ENCODE results near the gene USP49.
A peak's percentile ranks its signal among the peaks of the same experiment; 100 is the strongest.
"Not testable (repeated sequence)": the region's sequence is repeated elsewhere in the genome, so short reads cannot be mapped to it uniquely, and the experiment has no call there.

Gene USP49

GRCh38 chr6:41780551-41781365, 114.4 kb downstream of the USP49 start, which contains the start of gene PRICKLE4:
Gene PRICKLE4, plus strand, starts transcription at chr6:41780782. Its CDS starts 2,692 bp downstream, at chr6:41783474.
- no peak for DNase-seq (ENCODE audit: low read depth, low spot score)

DNA sequence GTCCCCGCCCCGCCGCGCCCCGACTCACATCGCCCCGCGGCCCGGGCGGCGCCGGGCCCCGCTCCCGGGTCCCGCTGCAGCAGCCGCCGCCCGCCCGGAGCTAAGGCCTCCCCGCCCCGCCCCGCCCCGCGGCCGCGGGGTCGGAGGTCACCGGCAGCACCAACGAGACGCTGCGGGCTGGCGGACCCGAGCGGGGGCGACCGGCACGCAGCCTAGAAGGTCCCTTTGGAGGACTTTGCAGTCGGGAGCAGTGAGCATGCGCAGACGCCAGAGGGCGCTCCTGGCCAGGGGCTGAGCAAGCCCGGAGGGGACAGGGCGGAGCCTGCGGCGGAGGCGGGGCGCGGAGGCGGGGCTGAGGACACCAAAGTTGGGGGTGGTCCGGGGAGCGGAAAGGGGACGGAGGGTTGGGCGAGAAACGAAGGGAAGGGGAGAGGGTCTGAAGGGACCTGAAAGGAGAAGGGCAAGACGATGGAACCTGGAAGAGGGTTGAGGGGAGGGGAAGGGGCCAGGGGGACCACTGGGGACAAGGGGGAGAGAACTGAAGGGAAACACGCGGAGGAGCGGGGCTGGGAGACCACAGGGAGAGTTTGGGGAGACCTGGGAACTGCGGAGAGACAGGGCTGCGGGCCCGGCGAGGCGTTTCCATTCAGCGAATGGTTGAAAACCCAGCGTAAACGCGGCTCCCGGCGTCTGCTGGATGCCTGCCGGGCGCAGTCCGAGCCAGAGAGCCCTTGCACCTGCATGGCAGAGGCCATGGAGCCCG, 115.2 kb downstream of the USP49 start, which contains the start of gene FRS3:
TSS of gene FRS3 (minus strand) at position 113 of the 763 bp plus-strand sequence. CDS start 2,913 bp downstream, outside the sequence.
- peak; percentile 87 for DNase-seq (ENCODE audit: low read depth, low spot score)

DNA sequence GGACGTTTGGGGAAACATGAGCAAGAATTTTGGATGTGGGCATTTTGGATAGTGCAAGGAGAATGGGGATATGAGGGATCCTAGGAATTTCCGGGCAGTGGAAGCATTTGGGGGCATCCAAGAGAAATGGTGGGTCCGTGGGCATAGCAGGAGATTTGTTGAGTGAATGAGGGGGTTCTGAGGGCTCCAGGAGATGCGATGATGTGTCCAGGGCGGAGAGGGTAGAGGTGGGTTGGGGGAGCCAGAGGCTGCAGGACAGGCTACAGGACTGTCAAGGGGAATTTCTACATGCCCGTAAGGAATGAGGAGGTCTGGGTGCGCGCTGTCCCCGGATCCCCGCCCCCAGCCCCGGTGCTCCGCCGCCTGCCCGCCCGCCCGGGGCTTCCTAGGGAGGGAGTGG, 115.8 kb downstream of the USP49 start:
- no peak for DNase-seq (ENCODE audit: low read depth, low spot score)

DNA sequence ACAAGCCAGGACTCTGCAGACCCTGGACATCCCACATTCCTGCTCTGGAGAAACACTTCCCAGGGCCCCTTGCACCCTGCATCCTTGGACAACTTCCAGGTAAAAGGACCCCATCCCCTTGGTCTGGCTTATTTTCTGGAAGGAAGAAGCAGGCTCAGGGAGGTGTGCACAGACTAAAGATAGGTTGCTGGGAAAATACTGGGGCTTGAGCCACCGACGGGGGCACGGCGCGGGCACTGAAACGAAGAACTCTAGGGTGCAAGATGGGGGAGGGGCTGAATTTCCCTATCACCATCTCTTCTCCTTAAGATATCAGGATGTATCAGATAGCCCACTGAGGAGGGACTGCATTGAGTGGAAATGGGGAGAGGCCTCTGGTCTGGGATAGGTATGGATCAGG, 116.3 kb downstream of the USP49 start:
- no peak for DNase-seq (ENCODE audit: low read depth, low spot score)

DNA sequence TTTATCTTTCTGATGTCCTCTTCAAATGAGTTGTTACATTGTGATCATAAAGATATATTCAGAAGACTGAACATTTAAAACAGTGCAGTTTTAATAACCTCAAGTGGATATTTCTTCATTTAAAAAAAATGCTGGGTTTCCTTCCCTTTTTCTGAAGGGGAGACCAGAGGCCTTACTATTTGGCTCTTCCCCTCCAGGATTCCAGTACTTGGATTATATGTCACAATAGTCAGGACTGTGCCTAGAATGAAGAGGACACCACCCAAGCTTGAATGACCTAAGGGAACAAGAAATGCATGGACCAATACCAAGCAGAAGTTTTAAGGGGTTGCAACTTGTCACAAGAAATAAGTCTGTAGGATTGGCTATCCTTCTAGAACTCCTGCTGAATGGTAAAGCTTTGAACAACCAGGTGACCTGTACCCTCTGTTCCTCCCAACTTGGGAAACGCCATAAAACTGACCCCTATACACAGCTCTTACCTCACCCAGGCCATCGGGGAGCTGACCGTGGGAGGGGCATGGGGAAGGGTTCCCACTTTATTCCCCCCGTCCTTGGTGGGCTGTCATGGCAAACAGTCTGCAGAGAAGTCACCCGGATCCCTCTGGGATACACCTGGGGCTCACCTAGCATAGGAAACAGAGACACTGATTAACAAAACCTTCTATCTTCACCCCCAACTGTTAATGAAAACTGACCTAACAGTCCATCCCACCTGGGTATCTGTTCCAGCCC, 117.5 kb downstream of the USP49 start:
- no peak for DNase-seq (ENCODE audit: low read depth, low spot score)

- no peak for DNase-seq (ENCODE audit: low read depth, low spot score)
Measured at GRCh38 chr6:41775293-41775882, 119.8 kb downstream of the USP49 start.

- no peak for DNase-seq (ENCODE audit: low read depth, low spot score)
Measured at GRCh38 chr6:41774841-41775240, 120.3 kb downstream of the USP49 start.

DNA sequence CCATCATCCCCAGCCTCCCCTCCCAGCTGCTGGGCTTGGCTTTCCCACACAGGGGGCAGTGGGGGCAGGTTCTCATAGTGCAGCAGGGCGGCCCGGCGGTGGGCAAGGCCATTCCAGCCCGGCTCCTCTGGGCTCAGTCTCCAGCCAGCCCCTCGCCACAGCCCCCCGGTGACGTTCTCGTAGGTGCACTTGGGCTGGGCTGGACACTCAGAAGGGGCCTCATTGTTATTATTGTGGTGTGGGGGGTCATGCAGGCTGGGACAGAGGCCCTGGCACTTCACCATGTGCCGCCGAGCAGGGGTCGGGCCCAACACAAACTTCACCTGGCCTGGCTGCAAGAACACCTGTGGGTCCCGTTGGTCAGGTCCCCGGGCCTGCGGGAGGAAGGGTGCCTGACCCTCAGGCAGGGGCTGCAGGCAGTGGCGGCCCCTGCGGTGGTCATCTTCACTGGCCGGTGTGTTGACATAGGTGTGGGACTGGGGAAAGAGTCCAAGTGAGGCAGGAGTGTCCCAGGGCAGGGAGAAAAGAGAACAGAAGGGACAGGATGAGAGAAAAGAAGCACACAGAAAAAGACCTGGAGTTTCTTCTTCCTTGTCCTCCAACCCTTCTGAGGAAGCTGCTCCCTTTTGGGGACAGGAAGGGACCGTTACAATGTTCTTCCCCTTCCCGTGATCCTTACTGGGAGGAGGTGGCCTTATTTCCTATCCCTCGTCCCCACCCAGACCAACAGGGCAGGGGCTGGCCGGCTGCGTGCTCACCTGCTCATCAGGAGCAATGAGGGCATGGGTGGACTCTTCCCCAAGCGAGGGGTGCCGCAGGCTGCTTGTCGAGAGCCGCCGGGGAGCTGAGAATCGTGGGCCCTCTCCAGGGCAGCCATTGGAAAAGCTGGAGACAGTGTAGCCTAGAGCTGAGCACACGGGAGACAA, 123.9 kb downstream of the USP49 start:
- no peak for DNase-seq (ENCODE audit: low read depth, low spot score)

- DNase-seq (ENCODE audit: low read depth, low spot score): no peak
Measured at GRCh38 chr6:41770381-41771057, 124.7 kb downstream of the USP49 start.

GRCh38 chr6:41769376-41769775, 125.8 kb downstream of the USP49 start:
- no peak for DNase-seq (ENCODE audit: low read depth, low spot score)

- no peak for DNase-seq (ENCODE audit: low read depth, low spot score)
Measured at GRCh38 chr6:41768545-41769308, 126.4 kb downstream of the USP49 start.

DNA sequence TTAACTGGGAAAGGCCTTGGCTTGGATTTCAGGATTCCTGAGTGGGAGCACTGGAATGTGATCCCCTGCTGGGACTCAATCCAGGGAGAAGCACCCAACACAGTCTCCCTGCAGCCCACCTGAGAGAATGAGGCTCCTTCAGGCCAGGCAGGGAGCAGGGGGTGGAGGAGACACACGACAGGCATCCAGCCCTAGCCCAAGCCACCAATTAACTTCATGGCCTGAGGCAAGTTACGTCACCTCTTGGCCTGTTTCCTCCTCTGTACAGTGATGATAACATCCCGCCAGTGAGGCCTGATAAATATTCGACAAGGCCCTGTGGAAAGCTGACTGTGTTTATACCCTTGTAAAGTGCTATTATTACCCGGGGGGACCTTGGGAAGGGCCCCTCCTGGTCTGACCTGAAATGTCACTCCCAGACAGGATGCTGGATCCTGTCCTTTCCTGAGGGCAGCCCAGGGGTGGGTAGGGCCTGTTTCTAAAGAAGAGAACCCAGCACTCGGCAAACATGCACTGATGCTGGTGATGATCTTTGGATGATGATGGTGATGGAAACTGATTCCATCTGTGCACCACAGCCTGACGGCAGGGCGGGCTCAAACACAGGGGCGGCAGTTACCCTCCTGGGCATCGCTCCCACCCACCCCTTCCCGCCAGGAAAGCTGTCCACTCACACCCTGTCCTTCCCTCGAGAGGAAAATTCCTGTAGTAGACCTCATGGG, 127.9 kb downstream of the USP49 start:
- DNase-seq (ENCODE audit: low read depth, low spot score): no peak

GRCh38 chr6:41766043-41766664, 129.0 kb downstream of the USP49 start:
- not testable (repeated sequence) for DNase-seq (ENCODE audit: low read depth, low spot score)

DNA sequence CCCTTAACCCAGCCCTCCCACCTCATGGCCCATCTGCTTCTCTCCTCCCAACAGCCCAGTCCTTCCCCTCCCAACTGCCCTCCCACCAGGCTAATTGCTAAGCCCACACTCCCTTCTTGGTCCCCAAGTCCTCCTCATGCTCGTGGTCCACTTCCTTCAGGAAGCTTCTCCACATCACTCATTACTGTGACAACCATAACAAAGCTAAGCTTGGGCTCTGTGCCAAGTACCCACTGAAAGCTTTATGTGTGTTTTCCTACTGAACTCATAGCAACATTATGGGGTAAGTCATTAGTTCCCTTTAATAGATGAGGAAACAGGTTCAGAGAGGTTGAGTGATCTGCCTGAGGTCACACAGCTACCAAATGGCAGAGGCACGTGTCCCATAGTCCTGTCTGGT, 131.7 kb downstream of the USP49 start:
- DNase-seq (ENCODE audit: low read depth, low spot score): no peak

DNA sequence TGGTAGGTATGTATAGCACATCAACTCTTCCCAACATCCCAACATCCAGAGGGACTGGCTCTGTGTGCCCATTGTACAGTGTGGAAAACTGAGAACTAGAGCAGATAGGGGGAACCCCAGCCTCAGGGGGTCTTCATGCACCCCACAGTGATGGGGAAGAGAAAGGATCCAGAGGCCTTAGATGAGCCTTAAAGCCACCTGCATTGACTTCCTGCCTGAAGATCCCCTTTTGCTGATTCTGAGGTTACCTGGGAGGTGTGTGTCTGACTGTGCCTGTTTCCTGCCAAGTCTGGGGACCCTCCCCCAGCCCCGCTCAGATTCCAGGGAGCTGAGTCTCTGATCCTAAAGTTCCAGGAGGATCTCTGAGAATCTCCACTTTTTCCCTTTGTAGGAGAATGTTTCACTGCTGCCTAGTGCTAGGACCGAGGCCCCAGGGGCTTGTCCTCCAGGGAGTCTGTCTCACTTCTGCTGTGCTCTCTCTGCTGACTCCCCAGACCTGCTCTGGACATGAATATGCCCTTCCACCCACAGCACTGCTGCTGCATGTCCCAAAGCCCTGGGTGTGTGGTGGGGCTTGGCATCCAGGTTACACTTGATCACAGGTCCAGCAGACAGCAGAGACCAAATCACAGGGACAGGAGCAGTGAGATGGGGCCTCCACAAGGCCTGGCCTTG, 135.1 kb downstream of the USP49 start:
- DNase-seq (ENCODE audit: low read depth, low spot score): no peak

- DNase-seq (ENCODE audit: low read depth, low spot score): no peak
Measured at GRCh38 chr6:41759106-41759904, 135.9 kb downstream of the USP49 start.

DNA sequence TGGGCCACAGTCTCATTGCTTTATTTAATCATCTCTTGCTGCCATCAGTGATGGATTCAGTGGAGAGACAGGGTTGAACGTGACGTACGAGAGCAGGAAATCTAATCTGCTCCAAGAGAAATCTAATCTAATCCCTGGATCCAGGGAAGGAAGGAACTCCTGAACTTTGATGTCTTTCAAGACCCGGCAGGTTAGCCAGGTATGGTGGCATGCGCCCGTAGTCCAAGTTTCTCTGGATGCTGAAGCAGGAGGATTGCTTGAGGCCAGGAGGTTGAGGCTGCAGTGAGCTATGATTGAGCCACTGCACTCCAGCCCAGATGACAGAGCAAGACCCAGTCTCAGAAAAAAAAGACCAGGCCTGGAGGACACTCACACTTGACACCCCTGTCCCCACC, 136.5 kb downstream of the USP49 start:
- DNase-seq (ENCODE audit: low read depth, low spot score): no peak

All from smooth muscle cell of the brain vasculature (primary cell).